HUES64 (cell line): ENCODE results near the gene PXYLP1.

Experiments used
- H3K27ac ChIP-seq: 2 replicates; pipeline ENCODE4 v1.7.0; 2013; ENCODE audit warnings: low read depth, low read length, inconsistent platforms
- H3K27me3 ChIP-seq: 2 replicates; pipeline ENCODE4 v1.6.1; 2013; ENCODE audit warnings: mild to moderate bottlenecking, low read length; ENCODE audit not compliant: insufficient read depth
- H3K36me3 ChIP-seq: 2 replicates; pipeline ENCODE4 v1.6.1; 2013; ENCODE audit warnings: mild to moderate bottlenecking, low read length; ENCODE audit not compliant: insufficient read depth
- H3K4me1 ChIP-seq: 2 replicates; pipeline ENCODE4 v1.6.1; 2013; ENCODE audit warnings: mild to moderate bottlenecking, low read length, moderate library complexity; ENCODE audit not compliant: insufficient read depth
- H3K4me3 ChIP-seq: 2 replicates; pipeline ENCODE4 v1.5.1; 2013; ENCODE audit warnings: mild to moderate bottlenecking, low read length, moderate library complexity
- H3K9ac ChIP-seq: 2 replicates; pipeline ENCODE4 v1.6.1; 2013; ENCODE audit warnings: mild to moderate bottlenecking, low read depth, low read length
- H3K9me3 ChIP-seq: 2 replicates; pipeline ENCODE4 v1.6.1; 2013; ENCODE audit warnings: low read depth, low read length; ENCODE audit not compliant: insufficient read depth
- WGBS: fragments of 150-250, 120-280 bp; methylation state at CpG from one replicate; pipeline ENCODE4 v1.1.7; 2013; ENCODE audit warnings: missing lambda C conversion rate; 5-methylcytosine and 5-hydroxymethylcytosine counted together

PXYLP1 gene

DNA sequence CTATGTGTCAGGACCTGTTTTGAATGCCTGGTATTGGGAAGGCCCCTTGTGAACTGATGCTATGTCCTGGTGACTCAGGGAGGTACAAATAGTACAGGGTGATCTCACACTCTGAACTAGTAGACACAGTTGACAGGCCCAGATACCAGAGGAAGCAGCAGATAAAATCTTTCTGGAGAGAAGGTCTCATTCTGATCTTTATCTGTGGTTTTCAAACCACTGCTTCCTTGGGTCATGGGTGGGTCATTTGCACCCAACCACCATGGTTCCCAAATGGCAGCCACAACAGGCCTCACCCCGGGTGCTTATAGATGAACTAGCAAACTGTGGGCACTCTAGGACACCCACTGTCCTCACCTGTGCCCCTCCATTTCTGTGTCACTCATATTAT is 43.4 kb downstream of the PXYLP1 start:
- Histone ChIP-seq H3K27me3 (no peaks in the 10 kb centered on the region), H3K36me3 (peaks cover 4% of the 10 kb centered on the region; the same call in 1 of the 2 replicates), H3K9ac (no peak overlapping the region), H3K27ac (no peak overlapping the region), H3K4me3 (no peak overlapping the region), H3K4me1 (no peaks in the 10 kb centered on the region; the same call in 1 of the 2 replicates), H3K9me3 (no peaks in the 10 kb centered on the region)
- WGBS = 90% methylated on average over 1 of the region's 1 CpG

- no peak overlapping the region for H3K9ac ChIP-seq
- no peaks in the 10 kb centered on the region for H3K27me3 ChIP-seq
- no peak overlapping the region for H3K27ac ChIP-seq
- H3K36me3 ChIP-seq = peaks cover 4% of the 10 kb centered on the region; the same call in 1 of the 2 replicates
- H3K4me1 ChIP-seq = no peaks in the 10 kb centered on the region; the same call in 1 of the 2 replicates
- no peak overlapping the region for H3K4me3 ChIP-seq
- 88% methylated on average over 1 of the region's 2 CpGs for WGBS
- no peaks in the 10 kb centered on the region for H3K9me3 ChIP-seq
Observed at GRCh38 chr3:141275511-141275910, 43.9 kb downstream of the PXYLP1 start.

GRCh38 chr3:141275973-141276372 is 44.3 kb downstream of the PXYLP1 start:
- Histone ChIP-seq H3K9me3 (no peaks in the 10 kb centered on the region), H3K4me3 (no peak overlapping the region), H3K36me3 (peaks cover 7% of the 10 kb centered on the region; the same call in 1 of the 2 replicates), H3K4me1 (no peaks in the 10 kb centered on the region; the same call in 1 of the 2 replicates), H3K27ac (no peak overlapping the region), H3K27me3 (no peaks in the 10 kb centered on the region), H3K9ac (no peak overlapping the region)
- WGBS = 97% methylated on average over 6 of the region's 7 CpGs

GRCh38 chr3:141276398-141276797 is 44.8 kb downstream of the PXYLP1 start:
- no peaks in the 10 kb centered on the region; the same call in 1 of the 2 replicates for H3K4me1 ChIP-seq
- no peaks in the 10 kb centered on the region for H3K9me3 ChIP-seq
- H3K9ac ChIP-seq = no peak overlapping the region
- WGBS = 89% methylated on average over 7 of the region's 9 CpGs
- peaks cover 7% of the 10 kb centered on the region; the same call in 1 of the 2 replicates for H3K36me3 ChIP-seq
- H3K4me3 ChIP-seq = no peak overlapping the region
- no peaks in the 10 kb centered on the region for H3K27me3 ChIP-seq
- no peak overlapping the region for H3K27ac ChIP-seq

- Histone ChIP-seq H3K36me3 (peaks cover 9% of the 10 kb centered on the region; the same call in 1 of the 2 replicates), H3K27ac (no peak overlapping the region), H3K9me3 (no peaks in the 10 kb centered on the region), H3K9ac (no peak overlapping the region), H3K4me1 (no peaks in the 10 kb centered on the region; the same call in 1 of the 2 replicates), H3K27me3 (no peaks in the 10 kb centered on the region), H3K4me3 (no peak overlapping the region)
- 77% methylated on average over 6 of the region's 6 CpGs for WGBS
Observed at GRCh38 chr3:141277451-141277850, 45.8 kb downstream of the PXYLP1 start.

- H3K9me3 ChIP-seq = no peaks in the 10 kb centered on the region
- no peak overlapping the region for H3K9ac ChIP-seq
- no peak overlapping the region for H3K27ac ChIP-seq
- no peaks in the 10 kb centered on the region; the same call in 1 of the 2 replicates for H3K4me1 ChIP-seq
- no peak overlapping the region for H3K4me3 ChIP-seq
- no peaks in the 10 kb centered on the region for H3K27me3 ChIP-seq
- 93% methylated on average over 17 of the region's 17 CpGs for WGBS
- peaks cover 9% of the 10 kb centered on the region; the same call in 1 of the 2 replicates for H3K36me3 ChIP-seq
Observed at GRCh38 chr3:141278196-141279076, 46.8 kb downstream of the PXYLP1 start.

- WGBS = 73% methylated on average over 16 of the region's 16 CpGs
Observed at GRCh38 chr3:141279077-141279967, 47.7 kb downstream of the PXYLP1 start.

DNA sequence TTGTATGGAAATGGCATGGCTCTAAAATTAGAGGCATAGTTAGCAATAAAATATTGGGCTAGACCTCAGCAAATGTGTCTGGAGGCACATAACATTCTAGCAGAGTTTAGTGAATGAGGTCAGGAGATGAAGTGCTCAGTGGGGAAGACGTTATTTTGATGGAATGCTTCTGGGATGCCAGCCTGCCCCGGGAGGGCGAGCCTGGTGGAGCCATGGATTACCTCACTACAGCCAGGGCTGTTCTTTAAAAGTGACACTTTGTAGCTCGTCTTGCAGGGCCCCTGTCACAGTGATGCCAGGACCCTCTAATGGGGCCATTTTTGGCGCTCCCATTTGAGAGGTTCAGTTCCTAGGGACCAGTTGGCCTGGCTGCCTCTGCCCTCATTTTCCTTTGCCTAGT is 48.5 kb downstream of the PXYLP1 start:
- WGBS = 92% methylated on average over 5 of the region's 5 CpGs
- H3K4me3 ChIP-seq = no peak overlapping the region
- no peak overlapping the region for H3K27ac ChIP-seq
- H3K27me3 ChIP-seq = no peaks in the 10 kb centered on the region
- peaks cover 13% of the 10 kb centered on the region; the same call in 1 of the 2 replicates for H3K36me3 ChIP-seq
- no peaks in the 10 kb centered on the region for H3K9me3 ChIP-seq
- no peaks in the 10 kb centered on the region; the same call in 1 of the 2 replicates for H3K4me1 ChIP-seq
- no peak overlapping the region for H3K9ac ChIP-seq

More at GRCh38 chr3:141279077-141279967, 47.7 kb downstream of the PXYLP1 start:
- Histone ChIP-seq H3K4me1 (no peaks in the 10 kb centered on the region; the same call in 1 of the 2 replicates), H3K4me3 (no peak overlapping the region), H3K27me3 (no peaks in the 10 kb centered on the region), H3K9ac (no peak overlapping the region), H3K36me3 (peaks cover 9% of the 10 kb centered on the region; the same call in 1 of the 2 replicates), H3K27ac (no peak overlapping the region), H3K9me3 (no peaks in the 10 kb centered on the region)

DNA sequence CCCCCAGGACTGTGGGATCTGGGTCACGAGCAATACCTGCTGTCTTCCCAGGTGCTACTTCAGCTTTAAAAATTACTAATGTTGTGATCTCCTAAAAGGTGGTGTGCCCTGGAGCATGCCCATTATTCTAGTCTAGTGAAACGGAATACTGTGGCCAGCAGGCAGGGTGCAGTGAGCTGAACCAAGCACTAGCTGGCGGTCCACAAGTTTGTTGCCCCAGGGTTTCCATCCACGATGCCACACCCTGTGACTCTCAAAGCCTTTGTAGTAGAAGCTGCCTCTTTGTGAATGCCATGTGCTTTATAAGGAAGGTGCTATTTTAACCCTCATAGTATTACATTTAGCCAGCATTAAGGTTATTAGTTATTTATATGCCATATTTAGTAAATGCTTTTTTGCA is 49.1 kb downstream of the PXYLP1 start:
- WGBS = 84% methylated on average over 4 of the region's 4 CpGs
- Histone ChIP-seq H3K4me3 (no peak overlapping the region), H3K27ac (no peak overlapping the region), H3K9ac (no peak overlapping the region), H3K27me3 (no peaks in the 10 kb centered on the region), H3K4me1 (no peaks in the 10 kb centered on the region; the same call in 1 of the 2 replicates), H3K36me3 (peaks cover 13% of the 10 kb centered on the region; the same call in 1 of the 2 replicates), H3K9me3 (no peaks in the 10 kb centered on the region)

DNA sequence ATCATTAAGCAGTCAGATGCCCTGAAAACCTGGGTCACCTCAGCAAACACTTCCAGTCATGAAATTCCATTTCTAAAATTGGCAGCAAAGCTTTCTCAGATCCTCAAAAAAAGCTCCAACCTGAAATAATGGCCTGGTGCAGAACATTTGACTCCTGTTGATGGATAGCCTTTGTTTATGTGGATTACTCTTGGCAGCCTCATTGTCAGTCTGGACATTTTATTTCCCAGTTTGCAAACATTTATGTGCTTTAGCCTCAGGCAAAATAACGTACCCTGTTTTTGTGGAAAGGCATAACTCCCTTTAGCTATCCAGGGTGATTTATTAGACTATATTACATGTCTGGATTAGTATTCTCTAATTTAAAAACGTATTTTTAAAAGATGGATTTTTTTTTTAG is 53.9 kb downstream of the PXYLP1 start:
- Histone ChIP-seq H3K4me1 (no peaks in the 10 kb centered on the region), H3K27ac (no peak overlapping the region), H3K9ac (no peak overlapping the region), H3K4me3 (no peak overlapping the region), H3K27me3 (no peaks in the 10 kb centered on the region), H3K36me3 (peaks cover 15% of the 10 kb centered on the region; the same call in 1 of the 2 replicates), H3K9me3 (no peaks in the 10 kb centered on the region)
- 95% methylated on average over 2 of the region's 2 CpGs for WGBS
